Activated CD4-positive, alpha-beta T cell treated with anti-CD3 and anti-CD28 coated beads, Interleukin-2, amount 50 U/mL, for 48 hours (primary cell): ENCODE results near the gene NIP7.
A peak's percentile ranks its signal among the peaks of the same experiment; 100 is the strongest.

Experiments used
- DNase-seq, 2 experiments: peaks; one replicate each; pipeline ENCODE4 v3.0.0-alpha.2; 2020

Gene NIP7

DNA sequence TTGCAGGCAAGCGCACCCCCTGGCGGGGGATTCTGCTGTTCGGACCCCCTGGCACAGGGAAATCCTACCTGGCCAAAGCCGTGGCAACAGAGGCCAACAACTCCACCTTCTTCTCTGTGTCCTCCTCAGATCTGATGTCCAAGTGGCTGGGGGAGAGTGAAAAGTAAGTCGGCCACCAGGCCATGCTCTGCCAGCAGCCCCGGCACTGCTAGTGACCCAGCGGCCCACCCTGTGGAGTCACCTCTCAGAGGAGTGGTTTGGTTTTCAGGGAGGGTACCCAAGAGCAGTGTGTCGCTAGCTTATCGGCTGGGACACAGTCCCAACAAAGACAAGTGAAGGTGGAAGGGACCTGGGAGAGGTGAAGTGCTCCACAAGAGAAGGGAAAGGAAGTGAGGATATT, 20.2 kb upstream of the NIP7 start:
- DNase-seq = no peak

DNA sequence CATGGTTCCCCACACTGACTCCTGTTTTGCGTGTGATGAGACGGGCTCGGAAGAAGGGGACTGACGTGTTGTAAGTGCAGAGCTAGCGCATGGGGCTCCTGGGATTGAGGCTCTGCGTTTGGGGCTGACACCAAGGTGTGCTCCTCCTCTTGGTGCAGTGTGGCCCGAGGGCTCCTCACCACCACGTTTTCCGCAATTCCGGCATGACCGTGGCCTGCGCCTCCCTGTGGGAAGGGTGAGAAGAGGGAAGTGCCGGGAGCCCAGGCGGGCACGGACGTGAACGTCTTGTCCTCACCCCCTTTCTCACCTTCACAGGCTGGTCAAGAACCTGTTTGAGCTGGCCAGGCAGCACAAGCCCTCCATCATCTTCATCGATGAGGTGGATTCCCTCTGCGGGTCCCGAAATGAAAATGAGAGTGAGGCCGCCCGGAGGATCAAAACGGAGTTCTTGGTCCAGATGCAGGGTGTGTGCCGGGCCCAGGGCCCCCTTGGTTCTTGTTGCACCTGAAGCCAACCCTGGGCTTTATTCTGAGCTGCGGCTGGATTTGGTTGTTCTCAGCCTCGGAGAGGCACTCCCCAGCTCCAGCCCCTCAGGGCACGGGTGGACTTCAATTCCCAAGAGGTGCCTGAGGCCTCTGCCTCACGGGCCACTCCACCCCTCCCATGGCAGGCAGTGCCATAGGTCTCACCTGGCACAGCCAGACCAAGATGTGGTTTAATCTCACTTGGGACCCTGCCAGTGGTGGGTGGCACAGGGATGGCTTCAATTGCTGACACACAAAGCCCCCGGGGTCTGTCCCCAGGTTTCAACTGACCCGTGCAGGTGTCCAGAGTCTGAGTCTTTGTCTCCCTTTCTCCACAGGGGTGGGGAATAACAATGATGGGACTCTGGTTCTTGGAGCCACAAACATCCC, 19.5 kb upstream of the NIP7 start:
- DNase-seq = no peak

DNA sequence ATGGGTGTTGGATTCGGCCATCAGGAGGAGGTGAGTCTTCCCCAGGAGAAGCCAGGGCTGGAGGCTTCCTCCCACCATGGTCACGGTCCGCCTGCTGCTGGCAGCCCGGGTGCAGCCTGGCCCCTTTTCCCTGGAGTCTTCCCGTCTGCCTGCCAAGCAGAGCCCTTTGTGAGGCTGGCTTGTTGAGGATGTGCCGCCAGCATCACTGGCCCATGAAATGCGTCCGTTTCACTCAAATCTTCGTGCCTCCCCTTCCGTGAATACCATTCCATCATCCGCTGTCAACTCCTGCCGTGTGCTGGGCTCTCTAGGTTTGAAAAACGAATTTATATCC, 18.9 kb upstream of the NIP7 start:
- DNase-seq = no peak

DNA sequence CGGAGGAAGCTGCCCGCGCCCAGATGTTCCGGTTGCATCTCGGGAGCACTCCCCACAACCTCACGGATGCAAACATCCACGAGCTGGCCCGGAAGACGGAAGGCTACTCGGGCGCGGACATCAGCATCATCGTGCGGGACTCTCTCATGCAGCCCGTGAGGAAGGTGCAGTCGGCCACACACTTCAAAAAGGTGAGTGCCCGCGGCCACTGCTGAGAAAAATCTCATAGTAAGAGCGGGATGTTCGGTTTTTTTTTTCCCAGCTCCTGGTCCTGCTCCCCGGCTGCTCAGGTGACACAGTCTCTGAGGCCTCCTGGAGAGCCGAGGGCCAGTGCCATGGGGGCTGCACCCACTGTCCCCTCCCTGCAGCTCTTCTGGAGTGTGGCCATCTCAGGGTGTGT, 18.5 kb upstream of the NIP7 start:
- DNase-seq = no peak

DNA sequence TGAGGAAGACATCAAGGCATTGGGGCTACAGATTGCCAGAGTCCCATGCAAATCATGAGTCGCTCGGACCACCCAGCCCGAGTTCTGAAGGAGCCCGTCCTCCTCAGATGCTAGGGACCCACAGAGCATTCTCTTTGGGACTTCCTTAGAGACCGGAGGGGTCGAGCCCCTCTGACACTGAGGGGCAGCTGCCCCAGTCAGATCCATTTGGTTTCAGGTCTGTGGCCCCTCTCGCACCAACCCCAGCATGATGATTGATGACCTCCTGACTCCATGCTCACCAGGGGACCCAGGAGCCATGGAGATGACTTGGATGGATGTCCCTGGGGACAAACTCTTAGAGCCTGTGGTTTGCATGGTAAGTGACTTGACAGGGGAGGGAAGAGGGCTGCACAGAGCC, 17.2 kb upstream of the NIP7 start:
- DNase-seq = peak in 1 of 2 experiments; percentile 1

DNA sequence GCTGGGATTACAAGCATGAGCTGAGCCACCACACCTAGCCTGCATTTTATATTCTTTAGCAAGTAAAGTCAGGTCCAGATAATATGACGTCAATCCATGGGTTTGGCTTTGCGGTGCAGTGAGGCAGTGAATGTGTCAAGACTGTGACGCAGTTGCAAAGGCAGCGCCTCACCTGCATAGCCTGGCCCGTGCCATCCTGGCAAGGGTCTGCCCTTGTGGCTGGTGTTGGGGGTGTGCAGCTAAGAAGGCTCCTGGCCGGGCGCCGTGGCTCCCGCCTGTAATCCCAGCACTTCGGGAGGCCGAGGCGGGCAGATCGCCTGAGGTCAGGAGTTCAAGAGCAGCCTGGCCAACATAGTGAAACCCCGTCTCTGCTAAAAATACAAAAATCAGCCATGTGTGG, 16.2 kb upstream of the NIP7 start:
- DNase-seq = no peak

DNA sequence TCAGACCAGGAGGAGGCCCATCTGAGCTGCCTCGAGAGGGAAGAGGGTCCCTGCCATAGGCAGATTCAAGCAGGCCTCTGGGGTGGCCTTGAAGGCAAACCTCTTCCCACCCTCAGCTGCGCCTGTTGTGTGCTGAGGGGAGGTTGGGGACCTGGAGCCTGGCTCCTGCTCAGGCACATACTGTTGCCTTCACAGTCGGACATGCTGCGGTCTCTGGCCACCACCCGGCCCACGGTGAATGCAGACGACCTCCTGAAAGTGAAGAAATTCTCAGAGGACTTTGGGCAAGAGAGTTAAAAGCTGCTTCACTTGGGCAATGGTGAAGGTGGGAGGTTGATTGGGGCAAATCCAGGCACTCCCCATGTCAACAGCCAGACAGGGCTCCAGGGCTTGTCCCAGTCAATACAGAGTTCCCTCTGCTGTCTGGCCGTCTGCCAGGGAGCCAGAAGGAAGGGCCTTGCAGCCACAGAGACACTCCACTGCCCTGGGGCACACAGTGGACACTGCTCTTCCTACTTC, 15.5 kb upstream of the NIP7 start:
- no peak for DNase-seq

DNA sequence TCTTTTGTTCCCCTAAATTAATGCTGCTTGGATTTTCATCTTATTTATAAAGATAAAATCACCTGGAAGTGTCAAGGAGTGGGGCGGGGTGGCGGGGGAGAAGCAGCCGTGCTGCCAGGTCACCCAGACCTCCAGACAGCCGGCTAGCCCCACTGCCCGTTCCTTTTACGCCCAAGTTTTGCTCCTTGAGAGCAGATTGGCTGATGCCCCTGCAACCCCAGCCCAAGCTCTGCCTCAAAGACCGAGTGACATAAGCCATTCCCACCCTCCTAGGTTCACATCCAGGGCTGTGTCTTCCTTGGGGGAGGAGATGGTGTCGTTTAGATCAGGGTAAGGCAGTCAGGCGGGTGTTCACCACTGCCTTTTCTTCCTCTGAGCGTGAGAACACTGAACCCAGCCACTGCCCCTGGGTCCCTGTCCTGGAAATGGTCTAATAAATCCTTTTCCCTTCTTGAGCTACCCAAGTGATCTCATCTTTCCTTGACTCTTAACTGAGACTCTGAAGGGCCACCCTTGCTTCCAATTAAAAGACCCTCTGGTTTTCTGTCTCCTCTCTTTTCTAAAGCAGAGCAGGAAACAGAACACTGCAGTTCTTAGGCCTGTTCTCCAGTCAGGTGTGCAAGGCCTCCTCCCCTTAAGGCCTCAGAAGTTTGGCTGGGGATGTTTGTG, 14.9 kb upstream of the NIP7 start:
- peak in 1 of 2 experiments; percentile 2 for DNase-seq

DNA sequence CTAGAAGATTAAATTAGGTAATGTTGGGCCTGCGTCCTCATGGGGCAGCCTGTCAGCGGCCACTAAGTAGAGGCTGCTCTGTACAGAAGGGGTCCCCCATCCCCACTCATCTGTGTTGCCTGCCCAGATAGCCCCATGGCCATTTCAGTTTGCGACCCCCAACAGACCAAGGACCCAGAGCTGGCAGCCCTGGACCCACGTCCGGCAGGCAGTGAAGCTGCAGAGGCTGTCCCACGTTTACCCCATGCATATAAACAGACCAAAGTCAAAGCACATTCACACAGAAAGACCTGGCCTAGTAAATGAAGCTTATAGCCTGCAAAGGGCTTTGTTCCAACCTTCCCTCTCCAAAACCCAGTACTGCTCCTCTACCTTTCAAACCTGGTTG, 13.8 kb upstream of the NIP7 start:
- peak in 1 of 2 experiments; percentile 2 for DNase-seq

DNA sequence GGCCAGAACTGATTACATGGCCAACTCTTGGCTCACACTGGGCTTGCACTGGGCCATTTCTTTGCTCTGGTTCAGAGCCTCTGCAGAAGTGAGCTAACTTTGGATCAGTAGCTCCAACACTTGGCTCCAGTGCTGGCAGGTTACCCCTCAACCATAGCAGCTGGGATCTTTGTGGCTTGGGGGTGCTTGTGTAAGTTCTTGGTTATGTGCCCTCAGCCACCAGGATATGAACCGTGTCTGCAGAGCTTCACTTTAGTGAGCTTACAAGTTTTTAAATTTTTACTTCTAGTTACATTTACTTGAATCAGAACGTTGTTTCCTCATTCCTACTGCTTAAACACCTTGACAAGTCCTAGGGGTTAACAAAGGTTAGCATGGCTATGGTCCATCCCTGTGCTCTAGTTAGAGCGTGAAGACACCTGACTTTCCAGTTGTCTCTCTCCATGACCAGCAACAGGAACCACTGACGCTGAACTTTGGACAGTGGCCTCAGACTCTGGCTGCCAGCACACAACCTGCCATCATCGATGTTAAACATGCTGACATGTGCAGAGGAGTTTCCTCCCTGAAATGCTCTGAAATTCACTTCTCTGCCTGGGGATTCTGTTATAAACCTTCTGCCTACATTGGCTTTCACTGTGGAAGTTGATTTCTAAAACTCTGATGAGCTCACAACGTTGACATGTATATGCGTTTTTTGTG, 13.2 kb upstream of the NIP7 start:
- peak in 1 of 2 experiments; percentile 3 for DNase-seq

DNA sequence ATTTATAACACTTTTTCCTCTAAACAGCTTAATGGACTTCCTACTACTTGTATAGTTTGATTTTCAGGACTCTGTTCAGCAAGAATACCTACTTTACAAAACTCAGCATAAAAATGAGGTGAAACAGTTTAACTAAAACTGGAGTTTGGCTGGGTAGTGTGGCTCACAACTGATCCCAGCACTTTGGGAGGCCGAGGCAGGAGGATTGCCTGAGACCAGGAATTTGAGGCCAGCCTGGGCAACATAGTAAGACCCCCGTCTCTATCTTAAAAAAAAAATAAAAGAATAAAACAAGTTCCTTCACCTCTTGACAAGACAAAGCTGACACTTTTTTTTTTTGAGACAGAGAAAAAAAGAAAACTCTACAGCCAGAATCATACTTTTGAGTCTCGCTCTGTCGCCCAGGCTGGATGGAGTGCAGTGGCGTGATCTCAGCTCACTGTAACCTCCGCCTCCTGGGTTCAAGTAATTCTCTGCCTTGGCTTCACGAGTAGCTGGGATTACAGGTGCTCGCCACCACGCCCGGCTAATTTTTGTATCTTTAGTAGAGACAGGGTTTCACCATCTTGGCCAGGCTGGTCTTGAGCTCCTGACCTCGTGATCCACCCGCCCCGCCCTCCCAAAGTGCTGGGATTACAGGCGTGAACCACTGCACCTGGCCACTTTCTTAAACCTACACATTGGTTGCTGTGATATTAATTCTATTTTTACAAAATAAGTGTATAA, 11.8 kb upstream of the NIP7 start:
- peak in 1 of 2 experiments; percentile 4 for DNase-seq

DNA sequence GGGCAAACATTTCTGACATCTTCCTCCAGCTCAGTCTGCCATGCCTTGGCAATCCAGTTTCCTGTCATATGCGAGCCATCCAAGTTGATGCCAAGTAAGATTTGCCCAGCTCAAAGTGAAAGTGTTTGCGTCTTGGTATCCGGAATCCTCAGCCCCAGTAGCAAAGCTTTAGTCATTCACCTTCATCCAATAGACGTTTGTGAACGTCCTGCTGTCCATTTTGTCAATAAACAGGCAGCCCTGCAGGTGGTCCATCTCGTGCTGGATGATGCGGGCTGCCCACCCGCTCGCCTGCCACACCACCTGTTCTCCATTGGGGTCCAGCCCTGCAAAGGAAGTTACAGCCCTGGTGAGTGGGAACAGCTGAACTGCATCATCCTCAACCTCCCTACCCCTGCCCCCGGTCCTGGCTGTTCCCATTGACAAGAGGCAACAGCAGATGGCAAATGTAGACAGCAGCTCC, 10.7 kb upstream of the NIP7 start:
- DNase-seq = peak in 1 of 2 experiments; percentile 25

DNA sequence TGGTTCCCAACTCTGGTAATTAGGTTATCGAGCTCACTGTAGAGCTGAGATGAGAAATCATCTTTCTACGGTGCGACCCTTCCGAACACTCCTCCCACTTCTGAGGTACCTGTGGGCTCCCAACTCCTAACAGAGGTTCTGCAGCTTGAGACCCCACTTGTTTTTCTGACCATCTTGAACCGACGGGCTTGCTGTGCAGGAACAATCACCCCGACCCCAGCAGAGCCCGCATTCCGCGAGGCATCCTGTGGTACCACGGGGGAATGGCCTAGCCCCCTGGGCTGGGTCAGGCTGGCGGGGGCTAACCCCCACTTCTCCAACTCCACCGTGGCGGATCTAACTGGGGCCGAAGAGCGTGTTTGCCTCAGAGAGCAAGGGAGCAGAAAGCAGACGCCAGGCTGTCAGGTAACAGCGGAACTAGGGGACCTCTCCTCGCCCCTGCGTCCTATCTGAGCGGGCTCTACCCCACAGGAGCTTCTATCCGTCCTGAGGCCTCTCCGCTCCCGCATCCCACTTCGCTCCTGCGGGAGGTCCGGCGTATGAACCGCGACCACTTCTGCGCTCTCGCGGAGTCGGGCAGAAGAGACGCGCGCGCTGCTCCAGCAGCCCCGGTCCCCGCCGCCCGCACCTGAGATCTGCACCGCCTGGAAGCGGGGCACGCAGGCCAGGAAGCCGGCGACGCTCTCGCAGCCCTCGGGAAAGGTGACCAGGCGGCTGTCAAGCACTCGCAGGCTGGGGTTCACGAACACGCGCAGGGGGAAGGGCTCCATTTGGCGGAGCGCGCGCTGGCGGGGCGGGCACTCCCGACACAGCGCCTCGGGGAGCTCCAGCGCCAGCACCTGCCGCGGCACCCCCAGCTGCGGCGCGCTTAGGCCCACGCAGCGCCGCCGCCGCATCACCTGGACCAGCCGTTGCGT, 9.9 kb upstream of the NIP7 start:
- peak; percentile 46 to 52 for DNase-seq

DNA sequence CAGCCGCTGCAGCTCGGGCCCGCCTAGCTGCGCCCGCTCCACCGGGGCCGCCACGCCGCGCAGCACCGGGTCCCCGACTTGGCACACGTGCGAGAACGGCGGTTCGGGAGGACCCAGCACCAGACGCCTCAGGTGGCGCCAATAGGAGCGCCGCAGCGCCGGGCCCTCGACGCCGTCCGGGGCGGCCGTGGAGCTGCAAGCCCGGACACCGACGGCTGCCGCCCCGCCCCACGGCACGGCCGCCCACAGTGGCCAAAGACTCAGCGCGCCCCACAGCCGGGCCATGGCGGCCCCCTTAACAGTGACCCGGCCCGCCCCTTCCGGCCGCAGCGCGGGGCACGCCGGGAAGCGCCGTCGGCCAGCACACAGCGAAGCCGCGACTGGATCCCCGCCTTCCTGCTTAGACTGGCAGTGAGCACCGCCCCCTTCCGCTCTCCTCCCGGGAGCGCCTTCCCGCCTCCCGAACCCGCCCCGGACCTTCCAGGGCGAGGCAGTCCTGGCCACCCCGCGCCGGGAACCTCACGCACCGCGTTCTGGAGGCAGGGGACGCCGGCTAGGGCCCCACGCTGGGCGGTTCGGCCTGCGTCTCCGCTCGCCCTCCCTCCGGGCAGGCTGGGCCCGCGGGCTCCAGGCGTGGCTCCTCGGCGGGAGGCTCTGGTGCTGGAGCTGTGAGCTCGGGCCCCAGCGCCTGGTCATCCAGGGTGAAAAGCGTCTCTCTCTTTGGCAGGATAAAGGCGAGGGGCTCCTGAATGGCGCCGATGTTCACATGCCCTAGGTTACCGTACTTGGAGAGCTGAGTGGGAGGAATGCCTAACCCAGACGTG, 9.1 kb upstream of the NIP7 start, which contains the start of gene PDF:
Gene PDF (minus strand): TSS at position 303 of the 824 bp plus-strand sequence. CDS start 18 bp downstream, at position 285.
- DNase-seq = peak; percentile 86 to 91

DNA sequence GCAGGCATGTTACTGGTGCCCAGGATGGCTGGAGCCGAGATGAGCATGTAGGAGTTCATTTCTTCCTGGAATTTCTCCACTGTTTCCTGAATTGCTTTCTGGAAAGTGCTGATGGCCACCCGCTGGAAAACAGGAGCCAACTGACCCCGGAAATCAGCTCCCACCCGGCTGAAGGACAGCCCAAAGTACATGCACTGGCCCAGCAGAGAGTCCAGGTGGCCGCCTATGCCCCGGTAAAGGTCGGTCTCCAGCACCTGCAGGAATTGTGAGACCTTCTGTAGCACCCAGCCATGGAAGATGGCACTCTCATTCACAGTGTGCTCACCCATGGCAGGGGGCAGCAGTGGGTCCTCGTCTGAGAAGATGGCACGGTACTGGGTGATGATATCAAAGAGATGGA, 4.9 kb upstream of the NIP7 start:
- DNase-seq = no peak

DNA sequence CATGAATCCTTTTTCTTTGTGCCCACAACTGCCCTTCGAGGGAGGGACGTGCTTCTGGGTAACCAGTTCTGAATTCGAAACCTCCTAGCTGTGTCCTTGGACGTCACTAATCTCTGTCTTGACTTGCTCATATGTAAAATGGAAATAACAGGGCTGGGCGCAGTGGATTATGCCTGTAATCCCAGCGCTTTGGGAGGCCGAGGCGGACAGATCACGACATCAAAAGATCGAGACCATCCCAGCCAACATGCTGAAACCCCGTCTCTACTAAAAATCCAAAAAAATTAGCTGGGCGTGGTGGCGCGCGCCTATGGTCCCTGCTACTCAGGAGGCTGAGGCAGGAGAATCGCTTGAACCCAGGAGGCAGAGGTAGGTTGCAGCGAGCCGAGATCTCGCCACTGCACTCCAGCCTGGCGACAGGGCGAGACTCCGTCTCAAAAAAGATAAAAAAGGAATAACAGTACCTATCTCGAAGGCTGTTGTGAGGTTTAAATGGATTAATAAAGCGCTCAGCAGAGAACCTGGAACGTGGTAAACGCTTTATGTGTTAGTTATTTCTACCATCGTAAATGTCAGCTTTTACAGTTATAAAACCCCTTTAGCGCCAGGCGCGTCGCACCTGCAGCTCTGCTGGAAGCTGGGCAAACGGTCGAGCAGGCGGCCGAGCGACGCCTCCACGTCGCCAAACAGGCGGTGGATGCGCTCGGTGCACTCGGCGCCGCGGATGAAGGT, 849 bp upstream of the NIP7 start:
- DNase-seq = no peak

DNA sequence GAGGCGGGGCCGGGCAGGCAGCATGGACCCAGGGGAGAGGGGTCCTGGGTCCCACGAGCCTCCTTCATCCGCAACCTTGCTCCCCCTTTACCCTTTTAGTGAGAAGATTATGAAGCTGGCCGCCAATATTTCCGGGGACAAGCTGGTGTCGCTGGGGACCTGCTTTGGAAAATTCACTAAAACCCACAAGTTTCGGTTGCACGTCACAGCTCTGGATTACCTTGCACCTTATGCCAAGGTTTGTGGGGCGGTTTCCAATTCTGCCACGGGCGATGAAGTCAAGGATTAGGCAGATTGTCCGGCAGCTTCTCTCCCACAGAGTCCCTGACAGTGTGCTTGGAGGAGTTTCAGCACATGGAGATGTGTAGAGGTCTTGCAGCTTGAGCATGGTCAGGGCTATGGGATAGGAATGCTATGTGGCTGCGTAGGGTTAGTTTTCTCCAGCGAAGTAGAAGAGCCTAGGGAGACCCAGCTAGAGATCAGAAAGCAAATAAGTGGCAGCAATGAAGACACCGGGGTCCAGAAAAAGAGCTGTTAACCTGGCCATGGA, 598 bp downstream of the NIP7 start:
- peak; percentile 36 to 53 for DNase-seq

DNA sequence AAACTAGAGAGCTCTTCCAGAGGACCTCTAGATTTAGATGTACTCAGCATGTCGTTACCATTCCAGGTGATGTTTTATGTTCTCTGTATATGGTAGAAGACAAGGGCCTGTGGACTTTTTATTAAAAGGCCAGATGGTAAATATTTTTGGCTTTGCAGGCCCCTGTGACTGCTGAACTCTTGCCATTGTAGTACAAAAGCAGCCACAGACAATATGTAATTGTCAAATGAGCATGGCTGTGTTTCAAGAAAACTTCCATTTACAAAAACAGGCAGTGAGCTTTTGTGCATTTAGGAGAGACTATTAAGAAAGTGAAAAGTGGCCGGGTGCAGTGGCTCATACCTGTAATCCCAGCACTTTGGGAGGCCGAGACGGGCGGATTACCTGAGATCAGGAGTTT, 4.6 kb downstream of the NIP7 start:
- no peak for DNase-seq

DNA sequence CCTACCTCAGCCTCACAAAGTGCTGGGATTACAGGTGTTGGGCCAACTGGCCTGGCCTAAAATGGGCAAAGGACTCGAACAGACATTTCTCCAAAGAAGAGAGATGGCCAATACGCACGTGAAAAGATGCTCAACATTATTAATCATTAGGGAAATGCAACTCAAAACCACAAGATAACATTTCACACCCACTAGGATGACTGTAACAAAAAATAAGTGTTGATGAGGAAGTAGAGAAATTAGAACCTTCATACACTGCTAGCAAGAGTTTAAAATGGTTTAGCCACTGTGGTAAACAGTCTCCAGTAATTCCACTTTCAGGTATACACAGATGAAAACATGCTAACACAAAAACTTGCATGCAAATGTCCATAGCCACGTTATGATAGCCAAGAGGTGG, 6.4 kb downstream of the NIP7 start:
- no peak for DNase-seq

DNA sequence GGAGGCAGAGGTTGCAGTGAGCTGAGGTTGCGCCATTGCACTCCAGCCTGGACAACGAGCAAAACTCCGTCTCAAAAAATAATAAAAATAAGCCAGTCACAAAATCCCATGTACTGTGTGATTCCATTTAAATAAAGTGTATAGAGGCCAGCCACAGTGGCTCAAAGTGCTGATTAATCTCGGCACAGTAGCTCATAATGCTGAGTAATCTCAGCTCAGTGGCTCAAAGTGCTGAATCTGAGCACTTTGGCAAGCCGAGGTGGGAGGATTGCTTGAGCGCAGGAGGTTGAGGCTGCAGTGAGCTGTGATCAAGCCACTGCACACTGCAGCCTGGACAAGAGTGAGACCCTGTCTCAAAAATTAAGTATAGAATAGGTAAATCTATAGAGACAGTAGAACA, 7.1 kb downstream of the NIP7 start:
- DNase-seq = no peak
